Activated CD4-positive, alpha-beta T cell treated with anti-CD3 and anti-CD28 coated beads for 36 hours (primary cell): ENCODE results near the gene PSMA5. TPM values are rescaled to one million over a fixed set of nuclear protein-coding genes. Genes with fewer than 3 reads are reported as not detected.

Experiments
- ATAC-seq: fragments of 200-7000 bp; cut with Tn5 transposase; one replicate; pipeline ENCODE4 v1.10.0; 2021; ENCODE audit warnings: mild to moderate bottlenecking, moderate library complexity
- CTCF ChIA-PET: fragments of 350-600 bp; sonication (Branson Sonifier 250); formaldehyde crosslinking; loops from one replicate; lab custom pipeline; 2021; ENCODE audit warnings: antibody characterized with exemption; lab: Charles Lee
- POLR2A ChIA-PET: fragments of 350-600 bp; sonication (Branson Sonifier 250); formaldehyde crosslinking; loops from one replicate; lab custom pipeline; 2021; ENCODE audit warnings: antibody characterized with exemption, inconsistent platforms; lab: Charles Lee
- DNase-seq: peaks from one replicate; pipeline ENCODE4 v3.0.0-alpha.2; 2020
- H3K27ac Mint-ChIP-seq: one replicate; pipeline ENCODE4 v1.8.0; 2021; ENCODE audit warnings: mixed read lengths
- H3K27me3 Mint-ChIP-seq: one replicate; pipeline ENCODE4 v1.8.0; 2021; ENCODE audit warnings: mixed read lengths
- H3K36me3 Mint-ChIP-seq: one replicate; pipeline ENCODE4 v1.8.0; 2021; ENCODE audit warnings: low read depth, mixed read lengths
- H3K4me1 Mint-ChIP-seq: one replicate; pipeline ENCODE4 v1.8.0; 2021; ENCODE audit warnings: mixed read lengths
- H3K4me3 Mint-ChIP-seq: one replicate; pipeline ENCODE4 v1.8.0; 2021; ENCODE audit warnings: mild to moderate bottlenecking, moderate library complexity, mixed read lengths
- H3K9me3 Mint-ChIP-seq: one replicate; pipeline ENCODE4 v1.8.0; 2021; ENCODE audit warnings: low read depth, mixed read lengths
- intact Hi-C, 2 experiments: fragments of 100-400 bp; cut with DNase I in 1 of 2; cut with micrococcal nuclease in 1 of 2; formaldehyde crosslinking; loops; one replicate each; pipeline versions ENCODE4 v1.14.2 to v1.15.1; 2022 to 2024; cut with DNase I, micrococcal nuclease
- total RNA-seq, 2 experiments: library from RNA; stranded (reverse); gene quantifications; one replicate each; pipeline ENCODE4 v1.2.3, GENCODE V29; 2021

PSMA5 gene
- total RNA-seq, 2 experiments from 2014 or later, result 151 to 249 TPM

GRCh38 chr1:109432336-109432735 is 6.1 kb upstream of the PSMA5 start:
- no peak overlapping the region for H3K4me3 Mint-ChIP-seq
- ATAC-seq, result no peak
- intact Hi-C loops, result no loop called here
- no peak for DNase-seq
- no peak overlapping the region for H3K27ac Mint-ChIP-seq
- no peaks in the 10 kb centered on the region for H3K36me3 Mint-ChIP-seq
- peaks cover 5% of the 10 kb centered on the region for H3K27me3 Mint-ChIP-seq
- no peaks in the 10 kb centered on the region for H3K9me3 Mint-ChIP-seq
- CTCF ChIA-PET, result interaction anchor here (0.7 kb wide), 1 partner anchor 255 kb away, joined by 3 read pairs; no protein-coding TSS in a partner anchor
- peaks cover 6% of the 10 kb centered on the region for H3K4me1 Mint-ChIP-seq
- POLR2A ChIA-PET, result no interaction called here

GRCh38 chr1:109427171-109427467 is 871 bp upstream of the PSMA5 start:
- POLR2A ChIA-PET, result interaction anchor here (0.7 to 2.1 kb wide), 3 partner anchors 55 to 121 kb away, joined by 3 to 11 read pairs (median 4); partner anchors contain the start of gene GNAI3
- peaks cover 30% of the 10 kb centered on the region for H3K4me1 Mint-ChIP-seq
- intact Hi-C loops, result loop anchor here (2.0 to 10.0 kb wide), 10 partner anchors 315 to 1448 kb away; partner anchors contain the start of genes RBM15 (in 2 of the 2), TMEM167B (in 2 of the 2), AHCYL1 (in 1 of the 2) and CD53 (in 1 of the 2)

GRCh38 chr1:109425391-109426280 is 612 bp downstream of the PSMA5 start:
- Mint-ChIP-seq H3K36me3 (peaks cover 39% of the 10 kb centered on the region), H3K4me3 (peak overlapping the region; percentile 91), H3K4me1 (peaks cover 34% of the 10 kb centered on the region), H3K9me3 (no peaks in the 10 kb centered on the region), H3K27me3 (no peaks in the 10 kb centered on the region), H3K27ac (peak overlapping the region; percentile 96)
- peak; percentile 82 for DNase-seq
- ChIA-PET CTCF (interaction anchor here (0.6 to 3.1 kb wide), 16 partner anchors 11 to 603 kb away, joined by 3 to 38 read pairs (median 4); partner anchors contain the start of gene CYB561D1), POLR2A (interaction anchor here (0.6 to 2.1 kb wide), 13 partner anchors 58 to 913 kb away, joined by 3 to 11 read pairs (median 4); partner anchors contain the start of genes ATXN7L2, CYB561D1, GNAI3 and PSRC1)
- peak; percentile 51 for ATAC-seq
- intact Hi-C loops, result loop anchor here (1.0 to 10.0 kb wide), 19 partner anchors 58 to 1449 kb away; partner anchors contain the start of genes ATXN7L2 (in 2 of the 2), RBM15 (in 2 of the 2), TMEM167B (in 2 of the 2) and AHCYL1 (in 1 of the 2)

More at GRCh38 chr1:109427171-109427467, 871 bp upstream of the PSMA5 start:
- DNase-seq (no peak), ATAC-seq (no peak)
- Mint-ChIP-seq H3K27ac (peak overlapping the region; percentile 96), H3K9me3 (no peaks in the 10 kb centered on the region), H3K27me3 (no peaks in the 10 kb centered on the region), H3K36me3 (peaks cover 28% of the 10 kb centered on the region), H3K4me3 (peak overlapping the region; percentile 91)
- CTCF ChIA-PET, result interaction anchor here (0.6 to 2.2 kb wide), 5 partner anchors 20 to 351 kb away, joined by 3 to 7 read pairs (median 3); partner anchors contain the start of gene CYB561D1

- H3K4me1 Mint-ChIP-seq, result peaks cover 35% of the 10 kb centered on the region
- no peaks in the 10 kb centered on the region for H3K27me3 Mint-ChIP-seq
- no peaks in the 10 kb centered on the region for H3K9me3 Mint-ChIP-seq
- ATAC-seq (no peak), DNase-seq (no peak)
- H3K27ac Mint-ChIP-seq, result peak overlapping the region; percentile 96
- peaks cover 52% of the 10 kb centered on the region for H3K36me3 Mint-ChIP-seq
- H3K4me3 Mint-ChIP-seq, result peak overlapping the region; percentile 91
- ChIA-PET POLR2A (no interaction called here), CTCF (interaction anchor here (0.5 to 3.1 kb wide), 5 partner anchors 18 to 364 kb away, joined by 3 to 38 read pairs (median 5); partner anchors contain the start of gene CYB561D1)
- intact Hi-C loops, result loop anchor here (10.0 kb wide), 4 partner anchors 329 to 1451 kb away; partner anchors contain the start of genes AHCYL1 (in 1 of the 2), CD53 (in 1 of the 2), CLCC1 (in 1 of the 2) and TMEM167B (in 1 of the 2)
These were observed 2.8 kb downstream of the PSMA5 start for GRCh38 chr1:109423498-109423897.

- no peaks in the 10 kb centered on the region for H3K27me3 Mint-ChIP-seq
- H3K27ac Mint-ChIP-seq, result no peak overlapping the region
- ChIA-PET CTCF (interaction anchor here (1.3 to 5.1 kb wide), 3 partner anchors 11 to 120 kb away, joined by 5 to 31 read pairs (median 7); no protein-coding TSS in a partner anchor), POLR2A (no interaction called here)
- ATAC-seq, result no peak
- H3K9me3 Mint-ChIP-seq, result no peaks in the 10 kb centered on the region
- peaks cover 69% of the 10 kb centered on the region for H3K36me3 Mint-ChIP-seq
- peaks cover 28% of the 10 kb centered on the region for H3K4me1 Mint-ChIP-seq
- no peak overlapping the region for H3K4me3 Mint-ChIP-seq
- no peak for DNase-seq
- intact Hi-C loops, result no loop called here
These were observed 13.7 kb downstream of the PSMA5 start for GRCh38 chr1:109412551-109412950.

- no peak for DNase-seq
- H3K27me3 Mint-ChIP-seq, result no peaks in the 10 kb centered on the region
- H3K27ac Mint-ChIP-seq, result peak overlapping the region; percentile 83
- H3K9me3 Mint-ChIP-seq, result no peaks in the 10 kb centered on the region
- no peak overlapping the region for H3K4me3 Mint-ChIP-seq
- POLR2A ChIA-PET, result no interaction called here
- H3K36me3 Mint-ChIP-seq, result peaks cover 41% of the 10 kb centered on the region
- intact Hi-C loops, result no loop called here
- ATAC-seq, result peak; percentile 82
- CTCF ChIA-PET, result interaction anchor here (1.0 kb wide), 1 partner anchor 142 kb away, joined by 3 read pairs; no protein-coding TSS in a partner anchor
- peaks cover 20% of the 10 kb centered on the region for H3K4me1 Mint-ChIP-seq
These were observed 21.4 kb downstream of the PSMA5 start for GRCh38 chr1:109404838-109405237.

GRCh38 chr1:109402025-109402424 is 24.2 kb downstream of the PSMA5 start:
- no peak for DNase-seq
- peaks cover 2% of the 10 kb centered on the region for H3K27me3 Mint-ChIP-seq
- H3K27ac Mint-ChIP-seq, result no peak overlapping the region
- ATAC-seq, result no peak
- H3K4me1 Mint-ChIP-seq, result peaks cover 28% of the 10 kb centered on the region
- H3K9me3 Mint-ChIP-seq, result no peaks in the 10 kb centered on the region
- POLR2A ChIA-PET, result interaction anchor here (0.6 kb wide), 1 partner anchor 12 kb away, joined by 4 read pairs; no protein-coding TSS in a partner anchor
- intact Hi-C loops, result no loop called here
- peaks cover 21% of the 10 kb centered on the region for H3K36me3 Mint-ChIP-seq
- no peak overlapping the region for H3K4me3 Mint-ChIP-seq
- CTCF ChIA-PET, result interaction anchor here (0.6 to 8.0 kb wide), 12 partner anchors 8 to 201 kb away, joined by 3 to 122 read pairs (median 5); partner anchors contain the start of gene PSRC1

- ChIA-PET CTCF (interaction anchor here (0.7 to 8.0 kb wide), 26 partner anchors 10 to 270 kb away, joined by 3 to 122 read pairs (median 6); partner anchors contain the start of genes CYB561D1, PSMA5 and PSRC1), POLR2A (interaction anchor here (1.5 kb wide), 1 partner anchor 123 kb away, joined by 4 read pairs; no protein-coding TSS in a partner anchor)
- peaks cover 20% of the 10 kb centered on the region for H3K27me3 Mint-ChIP-seq
- H3K4me1 Mint-ChIP-seq, result peaks cover 19% of the 10 kb centered on the region
- no peak overlapping the region for H3K4me3 Mint-ChIP-seq
- ATAC-seq (no peak), DNase-seq (no peak)
- no peaks in the 10 kb centered on the region for H3K9me3 Mint-ChIP-seq
- peaks cover 12% of the 10 kb centered on the region for H3K36me3 Mint-ChIP-seq
- no peak overlapping the region for H3K27ac Mint-ChIP-seq
- intact Hi-C loops, result no loop called here
These were observed 26.1 kb downstream of the PSMA5 start for GRCh38 chr1:109400035-109400655.

GRCh38 chr1:109399326-109399957 is 26.8 kb downstream of the PSMA5 start:
- Mint-ChIP-seq H3K4me1 (peaks cover 13% of the 10 kb centered on the region), H3K27ac (no peak overlapping the region), H3K27me3 (peaks cover 25% of the 10 kb centered on the region), H3K36me3 (peaks cover 6% of the 10 kb centered on the region), H3K9me3 (no peaks in the 10 kb centered on the region), H3K4me3 (no peak overlapping the region)
- no peak for ATAC-seq
- ChIA-PET POLR2A (interaction anchor here (1.5 kb wide), 1 partner anchor 122 kb away, joined by 4 read pairs; no protein-coding TSS in a partner anchor), CTCF (interaction anchor here (0.6 to 8.0 kb wide), 47 partner anchors 10 to 269 kb away, joined by 3 to 122 read pairs (median 4); partner anchors contain the start of genes CYB561D1, PSMA5 and PSRC1)
- intact Hi-C loops, result loop anchor here (1.0 to 2.0 kb wide), 6 partner anchors 116 to 198 kb away; partner anchors contain the start of gene PSRC1 (in 1 of the 2)
- DNase-seq, result no peak
